HG03460 (cell line): ENCODE measurements around the gene SH3RF1.
A peak's percentile ranks its signal among the peaks of the same experiment; 100 is the strongest.
"Not testable (repeated sequence)": the region's sequence is repeated elsewhere in the genome, so short reads cannot be mapped to it uniquely, and the experiment has no call there.

ENCODE experiments used
- ATAC-seq: cut with Tn5 transposase; IDR thresholded peaks from one replicate; pipeline ENCODE4 v1.9.1; 2021; ENCODE audit not compliant: unreplicated experiment

The SH3RF1 gene

DNA sequence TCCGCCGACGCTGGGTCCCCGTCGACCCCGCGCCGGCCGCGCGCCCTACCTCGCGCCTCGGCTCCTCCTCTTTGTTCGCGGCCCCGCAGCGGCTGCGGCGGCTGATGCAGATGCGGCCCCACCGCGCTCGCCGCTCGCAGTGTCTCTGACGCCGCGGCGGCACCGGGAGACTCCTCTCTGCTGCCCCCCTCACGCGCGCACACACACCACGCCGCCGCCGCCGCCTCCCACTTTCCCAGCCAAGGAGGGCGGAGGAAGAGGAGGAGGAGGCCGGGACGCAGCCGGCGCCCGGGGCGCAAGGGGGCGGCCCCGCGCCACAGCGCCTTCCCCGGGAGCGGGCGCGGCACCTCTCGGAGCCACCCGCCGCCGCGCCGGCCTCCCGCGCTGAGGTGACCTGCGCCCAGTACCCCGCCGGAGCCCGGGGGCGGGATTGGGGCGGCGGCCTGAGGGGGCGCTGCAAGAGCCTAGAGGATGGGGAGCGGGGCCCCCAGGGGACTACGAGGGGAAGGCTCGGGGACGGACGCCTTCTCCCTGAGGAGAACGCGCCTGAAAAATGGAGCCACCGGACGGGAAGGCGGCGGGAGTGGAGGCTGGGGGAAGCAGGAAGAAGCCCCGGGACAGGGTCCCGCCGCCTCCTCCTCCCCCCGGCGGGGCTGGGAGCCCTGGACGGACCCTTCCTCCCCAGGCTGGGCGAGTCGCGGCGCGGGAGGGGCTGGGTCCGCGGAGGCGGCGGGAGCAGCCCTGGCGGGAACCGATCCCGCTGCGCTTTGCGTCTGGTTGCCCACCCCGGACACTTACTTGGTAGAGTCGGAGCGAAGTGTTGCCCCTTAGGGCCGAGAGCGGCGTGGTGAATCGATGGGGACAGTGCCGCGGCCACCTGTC, at the start of gene SH3RF1:
Gene SH3RF1 (minus strand): TSS at position 147 of the 882 bp plus-strand sequence. CDS start 1,744 bp downstream, outside the sequence.
- ATAC-seq, result peak; percentile 62

DNA sequence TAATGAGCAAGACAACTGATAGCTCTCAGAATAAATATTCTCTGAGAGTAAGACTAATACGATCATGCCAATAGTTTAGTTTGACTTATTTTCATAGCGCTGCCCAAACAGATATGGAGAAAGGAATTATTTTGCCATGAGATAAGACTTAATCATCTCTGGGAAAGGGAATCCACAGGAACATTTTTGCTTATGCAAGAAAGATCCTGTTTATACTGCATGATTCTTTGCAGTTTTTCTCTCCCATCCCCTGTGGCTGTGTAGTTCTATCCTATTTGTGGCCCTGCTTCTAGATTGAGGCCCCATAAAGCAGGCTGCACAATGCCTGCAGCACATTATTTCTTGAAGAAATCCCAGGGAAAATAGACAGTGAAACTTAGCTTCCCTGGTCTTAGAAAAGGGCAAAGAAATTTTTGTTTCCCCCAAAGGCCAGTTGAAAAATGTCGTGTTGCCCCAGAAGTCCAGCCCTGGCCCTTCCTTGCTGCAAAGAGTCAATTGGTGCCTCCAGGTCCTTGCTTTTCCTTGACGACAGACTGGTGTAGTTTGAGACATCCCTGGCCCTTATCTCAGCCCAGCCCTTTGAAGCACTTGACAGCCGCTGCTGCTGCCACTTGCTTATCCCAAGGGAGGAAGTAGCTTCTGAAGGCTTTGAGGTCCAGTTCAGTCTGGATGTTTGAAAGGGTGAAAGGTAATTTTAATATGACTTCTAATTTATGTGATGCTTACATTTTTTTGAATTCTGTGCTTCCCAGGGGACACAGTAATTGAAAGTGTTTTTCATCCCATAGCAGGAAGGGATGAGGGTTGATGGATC, 45.0 kb upstream of the SH3RF1 start:
- no peak for ATAC-seq

DNA sequence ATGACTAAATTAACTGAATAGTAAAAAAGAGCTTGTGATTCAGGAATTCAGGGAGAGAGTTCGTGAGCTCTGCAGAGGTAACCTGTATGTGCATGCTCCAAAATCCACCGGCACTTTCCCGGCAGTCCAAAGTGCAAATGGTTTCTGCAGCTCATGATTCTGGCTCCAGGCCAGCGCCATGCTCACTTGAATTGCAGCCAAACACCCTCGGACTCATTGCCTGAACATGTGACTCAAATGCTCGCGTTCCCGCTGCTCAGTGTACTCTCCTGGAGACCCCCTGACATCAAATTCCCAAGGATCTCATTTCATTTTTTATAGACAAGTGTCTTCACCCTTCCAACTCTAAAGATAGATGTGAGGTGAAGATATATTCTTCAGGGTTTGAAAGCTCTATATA, 44.1 kb upstream of the SH3RF1 start:
- no peak for ATAC-seq

DNA sequence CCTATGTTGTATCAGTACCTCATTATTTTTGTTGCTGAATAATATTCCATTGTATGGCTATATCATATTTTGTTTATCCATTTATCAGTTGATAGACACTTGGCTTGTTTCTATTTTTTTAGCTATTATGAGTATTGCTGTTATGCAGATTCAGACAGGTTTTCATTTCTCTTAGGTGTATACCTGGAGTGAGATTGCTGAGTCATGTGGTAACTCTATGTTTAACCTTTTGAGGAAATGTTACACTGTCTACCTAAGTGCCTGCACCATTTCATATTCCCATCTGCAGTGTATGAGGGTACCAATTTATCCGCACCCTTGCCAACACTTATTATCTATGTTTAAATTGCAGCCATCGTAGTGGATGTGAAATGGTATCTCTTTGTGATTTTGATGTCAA, 43.0 kb upstream of the SH3RF1 start:
- no peak for ATAC-seq

DNA sequence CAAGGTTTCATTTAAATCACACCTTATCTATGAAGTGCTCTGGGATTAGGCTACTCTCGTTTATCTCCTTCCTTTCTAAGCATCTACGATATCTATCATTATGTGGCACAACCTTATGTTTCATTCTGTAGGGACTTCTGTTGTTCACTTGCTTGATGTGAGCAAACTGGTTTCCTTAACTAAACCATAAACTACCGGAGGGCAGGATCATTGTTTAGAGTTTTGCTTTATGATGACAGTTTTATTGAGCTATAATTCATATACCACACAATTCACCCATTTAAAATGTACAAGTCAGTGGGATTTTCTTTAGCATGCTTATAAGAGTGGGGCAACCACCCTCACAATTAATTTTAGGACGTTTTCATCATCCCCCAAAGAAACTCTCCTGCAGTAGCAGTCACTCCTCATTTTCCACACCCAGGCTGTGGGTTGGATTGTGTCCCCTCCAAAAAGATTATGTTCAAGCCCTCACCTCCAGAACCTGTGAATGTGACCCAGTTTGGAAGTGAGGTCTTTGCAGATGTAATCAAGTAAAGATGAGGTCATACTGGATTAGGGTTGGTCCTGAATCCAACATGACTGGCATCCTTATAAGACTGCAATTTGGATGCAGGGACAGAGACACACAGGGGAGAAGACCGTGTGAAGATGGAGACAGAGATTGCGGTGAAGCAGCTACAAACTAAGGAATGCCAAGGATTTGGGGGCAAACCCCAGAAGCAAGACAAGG, 42.1 kb upstream of the SH3RF1 start:
- no peak for ATAC-seq

DNA sequence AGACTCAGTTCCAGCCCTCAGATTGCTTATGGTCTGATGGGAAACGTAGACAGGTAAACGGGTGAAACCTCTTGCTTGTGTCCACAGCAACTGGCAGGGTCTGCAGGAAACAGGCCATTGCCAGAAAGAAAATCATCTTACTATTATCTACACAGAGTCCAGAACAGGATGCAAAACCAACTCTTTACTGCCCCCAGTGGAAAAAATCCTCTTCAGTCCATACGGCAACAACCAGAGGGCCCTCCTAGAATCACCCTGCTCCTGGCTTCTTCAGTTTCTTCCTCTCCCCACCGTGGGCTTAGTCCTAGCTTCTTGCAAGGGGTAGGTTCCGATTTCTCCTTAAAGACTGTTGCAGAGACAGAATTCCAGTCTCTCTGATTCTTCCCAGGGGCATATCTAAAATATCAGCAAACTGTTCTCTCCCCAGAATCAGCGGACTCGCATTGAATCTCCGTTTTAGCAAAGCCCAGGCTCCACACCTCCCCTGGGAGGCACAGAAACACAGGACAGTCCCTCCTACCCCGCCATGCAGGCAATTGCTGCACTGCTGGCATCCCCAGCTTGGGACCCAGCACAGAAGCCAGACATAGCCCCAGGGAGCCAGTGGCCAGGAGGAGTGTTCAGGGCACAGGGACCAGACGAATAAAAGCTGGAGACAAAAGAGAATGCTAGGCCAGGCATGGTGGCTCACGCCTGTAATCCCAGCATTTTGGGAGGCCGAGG, 41.0 kb upstream of the SH3RF1 start:
- peak; percentile 87 for ATAC-seq

DNA sequence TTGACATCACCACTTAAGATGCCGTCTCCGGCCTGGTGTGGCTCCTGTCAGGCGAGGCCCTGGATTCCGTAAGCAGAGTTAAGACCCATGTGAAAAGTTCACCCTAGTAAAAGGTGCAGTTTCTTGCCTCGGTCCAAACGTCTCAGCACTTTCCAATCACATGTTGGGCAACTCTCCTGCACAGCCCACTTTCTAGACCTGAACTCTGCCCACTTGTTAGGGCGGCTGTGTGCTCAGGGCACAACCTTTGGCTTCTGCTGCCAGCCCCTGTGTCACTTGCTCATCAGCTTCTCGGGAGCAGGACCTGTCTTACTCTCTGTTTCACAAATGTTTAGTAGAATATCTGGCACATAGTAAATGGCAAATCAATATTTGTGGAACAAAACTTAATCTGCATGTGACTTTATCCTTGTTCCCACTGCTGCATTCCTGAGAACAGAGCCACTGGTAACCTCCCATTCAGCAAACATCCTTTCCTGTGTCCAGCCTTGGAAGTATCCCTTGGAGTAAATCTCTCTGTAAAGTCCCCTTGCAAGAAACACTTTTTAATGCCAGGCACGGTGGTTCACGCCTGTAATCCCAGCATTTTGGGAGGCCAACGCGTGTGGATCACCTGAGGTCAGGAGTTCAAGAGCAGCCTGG, 38.7 kb upstream of the SH3RF1 start:
- ATAC-seq, result no peak

DNA sequence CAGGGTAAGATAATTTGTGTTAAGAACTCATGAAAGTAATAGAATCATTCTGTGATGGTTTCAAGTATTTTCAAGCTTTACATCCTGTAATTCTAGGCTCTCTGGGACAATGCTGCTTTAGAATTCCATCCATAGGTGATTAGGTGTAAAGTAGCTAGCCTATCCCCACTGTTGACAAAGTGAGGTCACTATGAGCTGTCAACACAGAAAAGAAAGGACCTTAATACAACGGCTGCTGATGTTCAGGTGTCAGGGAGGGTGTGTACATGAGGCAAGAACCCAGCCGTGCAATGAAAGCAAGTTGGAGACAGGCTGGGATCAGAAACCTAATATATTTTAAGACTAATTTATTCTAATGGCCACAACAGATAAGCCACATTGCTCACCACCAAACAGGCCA, 36.8 kb upstream of the SH3RF1 start:
- ATAC-seq, result no peak

DNA sequence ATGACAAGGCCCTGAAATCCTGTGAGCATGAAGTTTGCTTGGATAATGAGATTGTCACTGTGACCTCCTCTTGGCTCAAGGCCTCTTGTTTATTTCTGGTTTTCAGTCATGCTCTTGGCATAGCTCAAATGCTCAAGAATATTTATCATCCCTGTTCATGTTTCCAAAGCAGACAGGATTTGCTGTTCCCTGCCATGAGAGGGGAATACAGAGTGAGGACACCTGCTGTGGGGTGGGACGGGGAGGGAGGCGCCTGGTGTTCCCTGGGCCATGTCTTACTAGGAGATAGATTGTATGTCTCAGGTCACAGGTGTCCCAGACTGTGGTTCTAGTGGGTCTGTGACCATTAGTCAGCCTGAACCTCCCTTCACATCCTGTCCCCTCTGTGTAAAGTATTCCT, 34.9 kb upstream of the SH3RF1 start:
- no peak for ATAC-seq

DNA sequence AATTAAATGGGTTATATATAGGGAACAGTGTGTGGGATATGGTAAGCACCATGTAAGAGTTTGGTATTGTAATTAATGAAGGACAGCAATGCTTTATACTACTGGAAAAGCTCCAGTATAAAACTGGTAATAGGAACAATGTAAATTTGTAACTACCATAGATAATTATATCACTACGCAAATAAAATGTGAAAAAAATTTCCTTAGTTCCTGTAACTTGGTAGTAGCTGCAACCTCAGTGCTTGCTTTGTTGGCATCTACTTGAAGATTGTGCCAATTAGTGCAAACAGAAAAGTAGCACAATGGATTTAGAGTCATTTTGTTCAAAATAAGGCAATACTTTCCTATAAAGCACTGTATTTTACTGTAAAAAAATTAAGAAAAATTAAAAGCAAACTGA, 34.4 kb upstream of the SH3RF1 start:
- no peak for ATAC-seq

DNA sequence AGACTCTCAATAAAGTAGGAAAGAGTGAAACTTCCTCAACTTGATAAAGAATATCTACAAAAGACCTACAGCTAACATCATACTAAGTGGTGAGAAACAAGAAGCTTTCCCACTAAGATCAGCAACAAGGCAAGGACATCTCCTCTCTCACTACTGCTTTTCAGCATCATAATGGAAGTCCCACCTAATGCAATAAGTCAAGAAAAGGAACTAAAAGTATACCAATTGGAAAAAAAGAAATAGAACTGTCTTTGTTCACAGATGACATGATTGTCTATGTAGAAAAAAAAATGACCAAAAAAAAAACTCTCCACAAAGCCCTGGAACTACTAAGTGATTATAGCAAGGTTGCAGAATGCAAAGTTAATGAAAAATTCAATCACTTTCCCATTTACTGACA, 25.1 kb upstream of the SH3RF1 start:
- no peak for ATAC-seq

DNA sequence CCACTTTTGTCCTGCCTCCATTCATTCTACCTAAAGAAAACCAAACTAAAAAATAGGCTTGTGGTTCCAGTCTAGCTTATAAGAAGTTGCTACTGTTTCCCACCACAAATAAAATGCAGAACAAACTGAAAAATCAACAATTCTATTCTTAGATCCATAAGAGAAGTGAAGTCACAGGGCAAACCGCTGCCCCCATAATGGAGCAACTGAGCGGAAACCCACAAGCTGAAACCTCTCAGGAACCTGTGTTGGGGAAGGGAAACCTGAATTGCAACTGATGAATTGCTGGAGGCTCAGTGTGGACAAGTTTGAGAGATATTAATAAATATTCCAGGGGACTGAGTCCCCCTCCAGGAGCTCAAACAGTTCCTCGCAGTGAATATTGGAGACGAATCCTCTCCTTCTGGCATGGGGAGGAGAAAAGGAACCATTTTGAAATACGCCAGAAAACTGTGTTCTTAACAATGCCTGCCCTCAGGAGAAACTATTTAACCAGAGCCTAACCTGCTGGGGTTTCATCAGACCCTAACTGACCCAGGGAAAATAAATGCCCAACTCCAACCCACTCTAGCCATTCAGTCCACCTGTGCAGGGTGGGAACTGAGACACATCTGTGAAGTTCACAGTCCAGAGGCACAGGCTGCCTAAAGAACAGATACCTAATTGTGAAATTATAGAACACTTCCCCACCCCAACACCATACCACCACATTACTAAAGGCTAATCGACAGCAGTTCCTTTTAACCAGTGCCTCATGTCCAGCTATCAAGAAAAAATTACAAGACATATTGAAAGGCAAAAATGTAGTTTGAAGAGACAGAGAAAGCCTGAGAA, 22.8 kb upstream of the SH3RF1 start:
- peak; percentile 89 for ATAC-seq

DNA sequence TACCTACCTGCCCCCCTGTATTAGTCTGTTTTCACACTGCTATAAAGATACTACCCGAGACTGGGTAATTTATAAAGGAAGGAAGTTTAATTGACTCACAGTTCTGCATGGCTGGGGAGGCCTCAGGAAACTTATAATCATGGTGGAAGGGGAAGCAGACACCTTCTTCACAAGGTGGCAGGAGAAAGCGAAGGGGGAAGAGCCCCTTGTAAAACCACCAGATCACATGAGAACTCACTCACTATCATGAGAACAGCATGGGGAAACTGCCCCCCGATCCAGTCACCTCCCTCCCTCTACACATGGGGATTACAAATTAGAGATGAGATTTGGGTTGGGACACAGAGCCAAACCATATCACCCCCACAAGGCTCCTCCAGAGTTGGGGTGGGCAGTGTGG, 17.2 kb upstream of the SH3RF1 start:
- not testable (repeated sequence) for ATAC-seq

DNA sequence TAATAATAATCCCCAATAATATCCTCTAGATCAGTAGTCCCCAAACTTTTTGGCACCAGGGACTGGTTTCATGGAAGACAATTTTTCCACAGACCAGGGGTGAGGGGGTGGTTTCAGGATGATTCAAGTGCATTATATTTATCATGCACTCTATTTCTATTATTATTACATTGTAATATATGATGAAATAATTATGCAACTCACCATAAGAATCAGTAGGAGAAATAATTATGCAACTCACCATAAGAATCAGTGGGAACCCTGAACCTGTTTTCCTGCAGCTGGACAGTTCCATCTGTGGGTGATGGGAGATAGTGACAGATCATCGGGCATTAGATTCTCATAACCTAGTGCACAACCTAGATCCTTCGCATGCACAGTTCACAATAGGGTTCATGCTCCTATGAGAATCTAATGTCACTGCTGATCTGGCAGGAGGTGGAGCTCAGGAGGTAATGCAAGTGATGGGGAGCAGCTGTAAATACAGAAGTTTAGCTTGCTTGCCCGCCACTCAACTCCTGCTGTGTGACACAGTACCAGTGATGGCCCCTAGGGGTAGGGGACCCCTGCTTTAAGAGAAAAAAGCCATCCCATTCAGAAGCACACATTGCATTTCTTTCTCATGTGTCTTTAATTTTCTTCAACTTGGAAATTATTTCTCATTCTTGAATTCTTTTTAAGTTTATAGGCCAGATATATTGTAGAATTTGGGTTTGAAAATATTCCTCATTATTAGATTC, 16.0 kb upstream of the SH3RF1 start:
- no peak for ATAC-seq

DNA sequence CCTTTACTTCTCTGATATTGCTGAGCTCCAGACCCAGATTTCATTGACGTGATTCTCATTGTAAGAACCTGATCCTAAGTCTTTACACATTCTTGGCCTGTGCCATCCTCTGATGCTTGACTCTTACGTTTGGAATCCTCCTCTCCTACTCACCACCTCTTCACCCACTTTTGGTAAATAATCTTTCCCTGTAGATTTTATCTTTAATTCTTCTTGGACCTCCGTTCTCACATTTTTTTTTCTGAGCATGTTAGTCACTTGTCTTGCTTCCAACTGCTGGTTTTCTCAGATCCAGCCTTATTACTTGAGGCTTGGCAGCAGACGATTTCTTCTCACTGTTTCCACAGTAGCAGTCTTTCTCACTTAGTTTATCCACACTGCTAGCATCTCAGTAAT, 12.4 kb upstream of the SH3RF1 start:
- no peak for ATAC-seq

DNA sequence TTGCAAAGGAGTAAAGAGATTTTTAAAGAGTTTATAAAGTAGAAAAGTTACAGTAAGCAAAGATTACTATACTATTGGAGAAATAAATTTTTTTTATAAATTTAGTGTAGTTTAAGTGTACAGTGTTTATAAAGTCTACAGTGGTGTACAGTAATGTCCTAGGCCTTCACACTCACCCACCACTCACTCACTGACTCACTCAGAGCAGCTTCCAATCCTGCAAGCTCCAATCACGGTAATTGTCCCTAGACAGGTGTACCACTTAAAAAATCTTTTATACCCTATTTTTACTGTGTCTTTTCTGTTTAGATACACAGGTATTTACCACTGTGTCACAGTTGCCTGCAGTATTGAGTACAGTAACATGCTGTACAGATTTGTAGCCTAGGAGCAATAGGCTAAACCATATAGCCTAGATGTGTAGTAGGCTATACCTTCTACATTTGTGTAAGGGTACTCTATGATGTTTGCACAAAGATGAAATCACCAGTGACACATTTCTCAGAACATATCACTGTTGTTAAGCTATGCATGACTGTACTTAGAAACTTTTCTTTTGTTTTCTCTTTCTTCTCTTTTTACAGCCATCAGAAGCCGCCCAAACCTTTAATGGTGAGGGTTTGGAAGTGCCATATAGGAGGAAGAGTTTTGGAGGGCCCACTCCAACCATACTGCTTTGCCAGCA, 11.8 kb upstream of the SH3RF1 start:
- no peak for ATAC-seq

DNA sequence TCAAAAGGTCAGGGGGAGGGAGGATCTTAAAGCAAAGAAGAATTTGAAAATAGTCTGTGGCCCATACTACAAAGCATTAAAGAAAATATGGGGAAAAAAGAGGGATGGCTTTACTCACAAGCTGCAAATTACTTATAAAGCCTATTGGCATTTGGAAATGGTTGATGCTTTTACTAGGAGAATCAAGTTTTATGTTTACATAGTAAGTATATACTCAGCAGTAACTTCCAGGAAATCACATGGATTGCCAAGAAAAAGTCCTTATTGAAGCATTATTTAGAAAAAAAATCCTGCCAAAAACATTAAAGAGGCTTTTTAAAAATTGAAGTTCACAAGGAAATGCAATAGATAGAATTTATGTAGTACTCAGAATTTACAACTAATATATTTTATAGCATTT, 8.4 kb upstream of the SH3RF1 start:
- no peak for ATAC-seq

DNA sequence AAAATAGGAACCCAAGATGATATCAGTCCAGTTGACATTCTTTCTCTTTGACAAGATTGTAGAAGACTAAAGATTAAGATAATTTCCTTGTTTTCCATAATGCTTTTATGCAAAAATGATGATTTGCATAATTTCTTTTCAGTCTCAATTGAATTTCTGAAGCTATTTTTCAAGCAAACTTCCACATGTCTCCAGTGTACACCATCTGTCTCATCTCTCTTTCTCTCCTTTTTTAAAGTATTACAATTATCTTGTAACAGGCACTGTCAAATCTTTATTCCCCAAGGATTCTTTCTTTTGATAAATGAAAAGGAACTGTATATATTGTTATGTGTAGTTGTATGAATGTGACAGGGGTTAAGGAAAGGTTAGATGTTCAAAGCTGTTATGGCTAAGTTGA, 7.9 kb upstream of the SH3RF1 start:
- ATAC-seq, result no peak
